HG03558 (cell line): ENCODE results near the gene TUT1.
"Not testable (repeated sequence)": the region's sequence is repeated elsewhere in the genome, so short reads cannot be mapped to it uniquely, and the experiment has no call there.

ENCODE experiments used
- ATAC-seq: cut with Tn5 transposase; IDR thresholded peaks from one replicate; pipeline ENCODE4 v1.9.1; 2021; ENCODE audit warnings: moderate number of reproducible peaks; ENCODE audit not compliant: unreplicated experiment; ENCODE audit errors: extremely low read depth

TUT1 gene

GRCh38 chr11:62559204-62559603, 32.1 kb downstream of the TUT1 start:
- ATAC-seq, result no peak

- no peak for ATAC-seq
Measured at GRCh38 chr11:62558669-62559068, 32.7 kb downstream of the TUT1 start.

- no peak for ATAC-seq
Measured at GRCh38 chr11:62556875-62557631, 34.3 kb downstream of the TUT1 start.

GRCh38 chr11:62556108-62556874, 35.0 kb downstream of the TUT1 start:
- no peak for ATAC-seq

- no peak for ATAC-seq
Measured at GRCh38 chr11:62555464-62556107, 35.7 kb downstream of the TUT1 start.

- ATAC-seq, result no peak
Measured at GRCh38 chr11:62554387-62555167, 36.7 kb downstream of the TUT1 start.

- ATAC-seq, result no peak
Measured at GRCh38 chr11:62553839-62554361, 37.4 kb downstream of the TUT1 start.

- ATAC-seq, result no peak
Measured at GRCh38 chr11:62553080-62553838, 38.1 kb downstream of the TUT1 start.

GRCh38 chr11:62552485-62553079, 38.7 kb downstream of the TUT1 start:
- ATAC-seq, result no peak

- not testable (repeated sequence) for ATAC-seq
Measured at GRCh38 chr11:62550478-62550877, 40.8 kb downstream of the TUT1 start.

- ATAC-seq, result no peak
Measured at GRCh38 chr11:62548545-62549335, 42.6 kb downstream of the TUT1 start.

- no peak for ATAC-seq
Measured at GRCh38 chr11:62547691-62548281, 43.5 kb downstream of the TUT1 start.

- ATAC-seq, result no peak
Measured at GRCh38 chr11:62546929-62547625, 44.2 kb downstream of the TUT1 start.

GRCh38 chr11:62546244-62546928, 44.9 kb downstream of the TUT1 start, which contains the start of gene AHNAK:
AHNAK (minus strand) TSS chr11:62546806; CDS start chr11:62536098, 10,708 bp downstream.
- ATAC-seq, result no peak

- ATAC-seq, result no peak
Measured at GRCh38 chr11:62545437-62546243, 45.7 kb downstream of the TUT1 start.
